ENCODE measurements around the gene ADH6.
"Not testable (repeated sequence)": the region's sequence is repeated elsewhere in the genome, so short reads cannot be mapped to it uniquely, and the experiment has no call there.

Gene ADH6

GRCh38 chr4:99219072-99219471 lies at the start of gene ADH6:
ADH6 (minus strand) TSS chr4:99219246; CDS start chr4:99219152, 94 bp downstream.
- no peak for DNase-seq (ENCODE audit: low spot score)

- no peak for DNase-seq (ENCODE audit: low spot score)
Observed at GRCh38 chr4:99264927-99265326, 45.9 kb upstream of the ADH6 start.

- no peak for DNase-seq (ENCODE audit: low spot score)
Observed at GRCh38 chr4:99252746-99253145, 33.7 kb upstream of the ADH6 start.

GRCh38 chr4:99248714-99249113 lies 29.7 kb upstream of the ADH6 start:
- no peak for DNase-seq (ENCODE audit: low spot score)

- DNase-seq (ENCODE audit: low spot score): no peak
Observed at GRCh38 chr4:99235955-99236354, 16.9 kb upstream of the ADH6 start.

- no peak for DNase-seq (ENCODE audit: low spot score)
Observed at GRCh38 chr4:99234331-99235010, 15.4 kb upstream of the ADH6 start.

- not testable (repeated sequence) for DNase-seq (ENCODE audit: low spot score)
Observed at GRCh38 chr4:99233397-99233796, 14.4 kb upstream of the ADH6 start.

GRCh38 chr4:99228706-99229105 lies 9.7 kb upstream of the ADH6 start:
- DNase-seq (ENCODE audit: low spot score): not testable (repeated sequence)

GRCh38 chr4:99227646-99228045 lies 8.6 kb upstream of the ADH6 start:
- DNase-seq (ENCODE audit: low spot score): not testable (repeated sequence)

GRCh38 chr4:99221980-99222379 lies 2.9 kb upstream of the ADH6 start:
- DNase-seq (ENCODE audit: low spot score): no peak

- DNase-seq (ENCODE audit: low spot score): no peak
Observed at GRCh38 chr4:99219479-99219878, 433 bp upstream of the ADH6 start.

GRCh38 chr4:99215521-99215920 lies 3.5 kb downstream of the ADH6 start:
- no peak for DNase-seq (ENCODE audit: low spot score)

- DNase-seq (ENCODE audit: low spot score): no peak
Observed at GRCh38 chr4:99210789-99211188, 8.3 kb downstream of the ADH6 start.

- DNase-seq (ENCODE audit: low spot score): no peak
Observed at GRCh38 chr4:99209671-99210070, 9.4 kb downstream of the ADH6 start.

- DNase-seq (ENCODE audit: low spot score): no peak
Observed at GRCh38 chr4:99208719-99209075, 10.3 kb downstream of the ADH6 start.

GRCh38 chr4:99207911-99208718 lies 10.9 kb downstream of the ADH6 start:
- DNase-seq (ENCODE audit: low spot score): no peak

- no peak for DNase-seq (ENCODE audit: low spot score)
Observed at GRCh38 chr4:99207069-99207743, 11.8 kb downstream of the ADH6 start.

GRCh38 chr4:99205153-99205979 lies 13.7 kb downstream of the ADH6 start:
- DNase-seq (ENCODE audit: low spot score): no peak

GRCh38 chr4:99202536-99202935 lies 16.5 kb downstream of the ADH6 start:
- DNase-seq (ENCODE audit: low spot score): no peak

GRCh38 chr4:99202094-99202493 lies 17.0 kb downstream of the ADH6 start:
- no peak for DNase-seq (ENCODE audit: low spot score)

- no peak for DNase-seq (ENCODE audit: low spot score)
Observed at GRCh38 chr4:99201690-99202089, 17.4 kb downstream of the ADH6 start.

GRCh38 chr4:99200138-99200537 lies 18.9 kb downstream of the ADH6 start:
- no peak for DNase-seq (ENCODE audit: low spot score)
